Nephron (organoid): ENCODE results near the gene OR5C1.
"Not testable (repeated sequence)": the region's sequence is repeated elsewhere in the genome, so short reads cannot be mapped to it uniquely, and the experiment has no call there.

ENCODE experiments used
- H3K27ac Mint-ChIP-seq, 3 experiments: 2 replicates each; pipeline ENCODE4 v1.8.0; 2020; ENCODE audit warnings: mixed read lengths in 3 of 3, mild to moderate bottlenecking in 2 of 3, moderate library complexity in 1 of 3
- H3K27me3 Mint-ChIP-seq: 2 replicates; pipeline ENCODE4 v1.8.0; 2021; ENCODE audit warnings: low read depth, mild to moderate bottlenecking, moderate library complexity, mixed read lengths
- H3K36me3 Mint-ChIP-seq: 2 replicates; pipeline ENCODE4 v1.8.0; 2020; ENCODE audit warnings: low read depth, mixed read lengths
- H3K4me1 Mint-ChIP-seq: 2 replicates; pipeline ENCODE4 v1.8.0; 2020; ENCODE audit warnings: mixed read lengths
- H3K4me3 Mint-ChIP-seq, 3 experiments: 2 replicates each; pipeline ENCODE4 v1.8.0; 2020; ENCODE audit warnings: mild to moderate bottlenecking in 3 of 3, mixed read lengths in 3 of 3, moderate library complexity in 2 of 3
- H3K9me3 Mint-ChIP-seq: 2 replicates; pipeline ENCODE4 v1.8.0; 2020; ENCODE audit warnings: mixed read lengths
- CTCF ChIP-seq, 3 experiments: fragments of 200-600 bp; sonication (generic); IDR thresholded peaks; one replicate each; pipeline ENCODE4 v1.5.0; 2021; ENCODE audit warnings: antibody characterized with exemption in 3 of 3; ENCODE audit not compliant: unreplicated experiment in 3 of 3

OR5C1 gene

GRCh38 chr9:122822056-122822455 lies 33.3 kb downstream of the OR5C1 start:
- H3K4me1 Mint-ChIP-seq: peaks cover 18% of the 10 kb centered on the region
- H3K9me3 Mint-ChIP-seq: no peaks in the 10 kb centered on the region
- H3K4me3 Mint-ChIP-seq: no peak overlapping the region
- peaks cover 35% of the 10 kb centered on the region for H3K36me3 Mint-ChIP-seq
- H3K27me3 Mint-ChIP-seq: no peaks in the 10 kb centered on the region
- TF ChIP-seq CTCF (IDR thresholded peaks at IDR 0.05; ENCODE audit: unreplicated experiment in 3 of 3): no peak
- H3K27ac Mint-ChIP-seq: no peak overlapping the region

- Mint-ChIP-seq H3K36me3 (peaks cover 35% of the 10 kb centered on the region), H3K9me3 (no peaks in the 10 kb centered on the region), H3K27ac (no peak overlapping the region), H3K4me1 (peaks cover 20% of the 10 kb centered on the region), H3K27me3 (no peaks in the 10 kb centered on the region), H3K4me3 (no peak overlapping the region)
- TF ChIP-seq CTCF (IDR thresholded peaks at IDR 0.05; ENCODE audit: unreplicated experiment in 3 of 3): no peak
Measured at GRCh38 chr9:122822938-122823337, 34.2 kb downstream of the OR5C1 start.

- Mint-ChIP-seq H3K4me1 (peaks cover 20% of the 10 kb centered on the region), H3K9me3 (no peaks in the 10 kb centered on the region), H3K27ac (peak overlapping the region; percentile 93 to 97 (median 95)), H3K4me3 (peak overlapping the region; percentile 98 to 100 (median 99)), H3K27me3 (no peaks in the 10 kb centered on the region), H3K36me3 (peaks cover 17% of the 10 kb centered on the region)
- no peak for TF ChIP-seq CTCF (IDR thresholded peaks at IDR 0.05; ENCODE audit: unreplicated experiment in 3 of 3)
Measured at GRCh38 chr9:122827761-122828093, 39.0 kb downstream of the OR5C1 start.

GRCh38 chr9:122828965-122829284 lies 40.2 kb downstream of the OR5C1 start:
- H3K9me3 Mint-ChIP-seq, H3K27me3 Mint-ChIP-seq: not testable (repeated sequence)
- Mint-ChIP-seq H3K27ac (peak overlapping the region; percentile 93 to 97 (median 95)), H3K36me3 (peaks cover 13% of the 10 kb centered on the region), H3K4me3 (peak overlapping the region; percentile 98 to 100 (median 99)), H3K4me1 (peaks cover 20% of the 10 kb centered on the region)

GRCh38 chr9:122832194-122832593 lies 43.5 kb downstream of the OR5C1 start:
- no peaks in the 10 kb centered on the region for H3K27me3 Mint-ChIP-seq
- peaks cover under 1% of the 10 kb centered on the region for H3K4me1 Mint-ChIP-seq
- H3K36me3 Mint-ChIP-seq: no peaks in the 10 kb centered on the region
- H3K4me3 Mint-ChIP-seq: peak overlapping the region in 1 of 3 experiments; percentile 17
- H3K27ac Mint-ChIP-seq: peak overlapping the region in 1 of 3 experiments; percentile 58
- no peak for TF ChIP-seq CTCF (IDR thresholded peaks at IDR 0.05; ENCODE audit: unreplicated experiment in 3 of 3)
- no peaks in the 10 kb centered on the region for H3K9me3 Mint-ChIP-seq

- Mint-ChIP-seq H3K9me3 (peaks cover 6% of the 10 kb centered on the region), H3K27me3 (no peaks in the 10 kb centered on the region), H3K36me3 (no peaks in the 10 kb centered on the region), H3K4me1 (no peaks in the 10 kb centered on the region), H3K4me3 (no peak overlapping the region), H3K27ac (no peak overlapping the region)
- no peak for TF ChIP-seq CTCF (IDR thresholded peaks at IDR 0.05; ENCODE audit: unreplicated experiment in 3 of 3)
Measured at GRCh38 chr9:122835313-122835731, 46.6 kb downstream of the OR5C1 start.
